ENCODE data around the gene BMPR1B.
"Not testable (repeated sequence)": the region's sequence is repeated elsewhere in the genome, so short reads cannot be mapped to it uniquely, and the experiment has no call there.

The BMPR1B gene

DNA sequence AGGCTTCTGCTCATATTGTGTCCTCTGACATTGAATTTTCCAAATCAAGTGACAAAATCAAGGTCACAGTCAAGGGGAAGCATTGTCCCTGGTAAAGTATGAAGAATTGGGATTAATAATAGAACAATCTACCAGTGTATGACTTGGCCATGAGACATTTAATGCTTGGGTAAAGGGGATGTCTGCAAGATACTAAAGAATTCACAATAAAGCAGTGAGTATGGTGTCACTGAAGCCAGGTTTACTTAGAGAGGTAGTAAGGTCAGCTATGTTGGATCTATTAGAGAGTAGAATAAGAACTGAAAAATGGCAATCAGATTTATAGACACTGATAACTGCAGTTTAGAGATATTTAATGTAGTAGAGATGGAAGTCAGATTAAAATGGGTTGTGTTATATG is 349.2 kb downstream of the BMPR1B start:
- H4K20me1 ChIP-seq = no peaks in the 10 kb centered on the region
- H3K27ac ChIP-seq = no peak overlapping the region
- H3K4me1 ChIP-seq = no peaks in the 10 kb centered on the region
- H3K4me2 ChIP-seq = no peak overlapping the region
- no peak overlapping the region for H3K4me3 ChIP-seq
- no peak overlapping the region for H3K9ac ChIP-seq
- no peaks in the 10 kb centered on the region for H3K9me3 ChIP-seq (replicated peaks in 1 of 11)
- no peak for TF ChIP-seq Cebpa-rat (IDR thresholded peaks at IDR 0.05)
- no peaks in the 10 kb centered on the region for H3K27me3 ChIP-seq
- no peaks in the 10 kb centered on the region for H3K36me3 ChIP-seq

DNA sequence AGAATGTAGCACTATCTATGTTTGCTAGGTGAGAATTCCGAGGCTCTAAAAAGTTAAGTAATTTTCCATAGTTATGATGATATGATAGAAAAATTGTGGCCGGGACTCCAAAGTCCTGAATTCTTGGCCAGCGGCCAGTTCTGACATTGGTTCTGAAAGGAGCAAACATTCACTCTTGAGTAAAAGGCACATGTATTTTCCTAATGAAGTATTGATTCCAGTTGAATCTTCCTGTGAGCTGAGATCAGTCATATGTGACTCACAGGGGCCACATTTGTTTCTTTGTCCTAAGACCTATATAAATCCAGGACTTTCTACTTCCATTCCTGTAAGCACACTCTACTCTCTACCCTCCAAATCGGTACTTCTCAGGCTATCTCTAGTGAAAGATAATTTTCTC is 349.9 kb downstream of the BMPR1B start:
- Histone ChIP-seq H3K4me3 (no peak overlapping the region), H3K27ac (no peak overlapping the region), H3K9ac (no peak overlapping the region), H3K4me2 (no peak overlapping the region), H4K20me1 (no peaks in the 10 kb centered on the region), H3K36me3 (no peaks in the 10 kb centered on the region), H3K4me1 (no peaks in the 10 kb centered on the region), H3K27me3 (no peaks in the 10 kb centered on the region), H3K9me3 (replicated peaks in 1 of 11) (no peaks in the 10 kb centered on the region)
- TF ChIP-seq Cebpa-rat (IDR thresholded peaks at IDR 0.05) = no peak

DNA sequence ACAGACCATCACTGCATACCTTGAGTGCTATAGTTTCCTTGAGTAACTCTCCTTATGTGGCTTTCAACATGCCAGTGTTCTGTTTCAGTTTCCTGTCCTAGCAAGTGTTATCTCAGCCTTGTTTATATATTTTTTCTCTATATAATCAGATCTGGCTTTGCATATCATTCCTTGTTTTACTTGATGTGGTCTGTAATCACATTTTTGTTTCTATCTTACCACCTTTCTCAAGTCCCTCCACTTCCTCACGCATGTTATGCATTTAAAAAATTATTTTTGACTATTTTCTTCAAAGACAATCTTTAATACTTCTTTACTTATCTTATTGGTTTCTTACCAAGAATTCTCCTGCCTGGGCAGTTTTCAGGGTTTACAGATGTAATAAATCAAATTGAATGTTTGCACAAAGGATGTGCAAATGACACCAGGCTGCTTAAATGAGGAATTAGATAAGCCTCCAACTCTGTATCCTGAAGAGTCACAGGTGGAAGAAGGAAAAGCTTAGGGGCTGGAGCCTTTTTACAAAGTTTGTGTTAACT is 351.2 kb downstream of the BMPR1B start:
- Histone ChIP-seq H3K4me2 (no peak overlapping the region), H3K27ac (no peak overlapping the region), H3K36me3 (no peaks in the 10 kb centered on the region), H3K9ac (no peak overlapping the region), H3K27me3 (no peaks in the 10 kb centered on the region), H3K4me1 (no peaks in the 10 kb centered on the region), H3K9me3 (replicated peaks in 1 of 11) (no peaks in the 10 kb centered on the region), H3K4me3 (no peak overlapping the region), H4K20me1 (no peaks in the 10 kb centered on the region)
- no peak for TF ChIP-seq Cebpa-rat (IDR thresholded peaks at IDR 0.05)

DNA sequence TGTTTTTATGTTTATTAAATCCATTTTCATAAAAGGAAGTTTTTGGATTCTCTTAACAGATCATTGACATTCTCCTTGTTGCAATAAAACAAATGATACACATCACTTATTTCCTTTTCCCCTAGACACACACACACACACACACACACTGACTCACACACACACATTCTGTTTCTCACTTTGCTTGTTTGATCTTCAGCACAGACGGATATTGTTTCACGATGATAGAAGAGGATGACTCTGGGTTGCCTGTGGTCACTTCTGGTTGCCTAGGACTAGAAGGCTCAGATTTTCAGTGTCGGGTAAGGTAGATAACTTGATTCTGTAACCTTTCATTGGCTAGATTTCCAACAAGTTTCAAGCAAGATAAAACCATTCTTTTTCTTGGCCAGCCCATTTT is 356.8 kb downstream of the BMPR1B start:
- Histone ChIP-seq H3K9ac (no peak overlapping the region), H3K27ac (no peak overlapping the region), H3K36me3 (no peaks in the 10 kb centered on the region)

DNA sequence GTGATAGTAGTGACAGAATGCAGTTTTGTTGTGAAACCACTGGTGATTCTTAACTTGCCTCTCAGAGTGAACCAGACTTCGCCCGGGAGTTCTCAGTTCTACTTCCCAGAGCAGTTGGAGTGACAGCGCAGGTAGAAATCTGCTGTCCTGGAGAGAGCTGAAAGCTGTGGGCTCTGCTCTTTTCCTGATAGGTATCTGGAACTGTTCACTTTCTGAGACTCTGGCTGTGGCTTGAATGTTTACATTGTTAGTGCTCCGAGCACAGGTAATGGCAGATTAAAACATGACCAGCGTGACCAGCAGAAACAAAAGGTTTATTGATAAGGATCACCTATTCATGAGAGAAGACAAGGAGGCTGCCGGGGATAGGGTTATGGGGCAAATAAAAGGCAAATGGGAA is 360.7 kb downstream of the BMPR1B start:
- Histone ChIP-seq H3K4me1 (no peaks in the 10 kb centered on the region), H4K20me1 (no peaks in the 10 kb centered on the region), H3K36me3 (no peaks in the 10 kb centered on the region), H3K4me3 (no peak overlapping the region), H3K4me2 (no peak overlapping the region), H3K27me3 (no peaks in the 10 kb centered on the region), H3K9ac (no peak overlapping the region), H3K27ac (no peak overlapping the region), H3K9me3 (replicated peaks in 1 of 11) (no peaks in the 10 kb centered on the region)
- no peak for TF ChIP-seq Cebpa-rat (IDR thresholded peaks at IDR 0.05)

More for the DNA sequence above, 356.8 kb downstream of the BMPR1B start:
- Histone ChIP-seq H3K4me3 (no peak overlapping the region), H3K27me3 (no peaks in the 10 kb centered on the region), H3K4me2 (no peak overlapping the region), H4K20me1 (no peaks in the 10 kb centered on the region), H3K4me1 (no peaks in the 10 kb centered on the region), H3K9me3 (replicated peaks in 1 of 11) (no peaks in the 10 kb centered on the region)
- no peak for TF ChIP-seq Cebpa-rat (IDR thresholded peaks at IDR 0.05)

DNA sequence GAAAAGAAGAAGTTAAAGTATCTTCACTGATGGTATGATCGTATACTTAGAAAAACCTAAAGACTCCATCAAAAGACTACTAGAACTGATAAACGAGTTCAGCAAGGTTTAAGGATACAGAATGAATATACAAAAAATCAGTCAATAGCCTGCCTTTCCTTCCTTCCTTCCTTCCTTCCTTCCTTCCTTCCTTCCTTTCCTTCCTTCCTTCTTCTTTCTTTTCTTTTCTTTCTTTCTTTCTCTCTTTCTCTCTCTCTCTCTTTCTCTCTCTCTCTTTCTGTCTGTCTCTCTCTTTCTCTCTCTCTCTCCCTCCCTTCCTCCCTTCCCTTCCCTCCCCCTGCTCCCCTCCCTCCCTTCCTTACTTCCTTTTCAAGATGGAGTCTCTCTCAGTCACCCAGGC is 362.7 kb downstream of the BMPR1B start:
- Histone ChIP-seq H3K4me3 (no peak overlapping the region), H4K20me1 (no peaks in the 10 kb centered on the region), H3K9me3 (replicated peaks in 1 of 11) (no peaks in the 10 kb centered on the region), H3K27ac (no peak overlapping the region), H3K27me3 (no peaks in the 10 kb centered on the region), H3K9ac (no peak overlapping the region), H3K4me1 (0 out of 20 replicates have a peak, but pooled peaks cover 0 to 5% (median 0%) of the 10 kb centered on the region in 10 experiments), H3K36me3 (no peaks in the 10 kb centered on the region), H3K4me2 (no peak overlapping the region)
- no peak for TF ChIP-seq Cebpa-rat (IDR thresholded peaks at IDR 0.05)

DNA sequence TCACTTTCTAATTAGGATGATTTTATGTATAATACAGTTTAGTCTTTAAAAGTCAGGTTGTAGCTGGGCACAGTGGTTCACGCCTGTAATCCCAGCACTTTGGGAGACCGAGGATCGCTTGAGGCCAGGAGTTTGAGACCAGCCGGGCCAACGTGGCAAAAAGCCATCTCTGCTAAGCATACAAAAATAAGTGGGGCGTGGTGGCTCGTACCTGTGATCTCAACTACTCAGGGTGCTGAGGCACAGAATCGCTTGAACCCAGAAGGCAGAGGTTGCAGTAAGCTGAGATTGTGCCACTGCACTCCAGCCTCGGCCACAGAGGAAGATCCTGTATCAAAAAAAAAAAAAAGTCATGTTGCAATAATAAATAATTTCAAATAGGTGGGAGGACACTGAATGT is 364.2 kb downstream of the BMPR1B start:
- Histone ChIP-seq H3K27ac (no peak overlapping the region), H3K36me3 (no peaks in the 10 kb centered on the region), H3K9ac (no peak overlapping the region), H3K9me3 (replicated peaks in 1 of 11) (no peaks in the 10 kb centered on the region), H3K27me3 (no peaks in the 10 kb centered on the region), H3K4me2 (no peak overlapping the region), H4K20me1 (no peaks in the 10 kb centered on the region), H3K4me3 (no peak overlapping the region), H3K4me1 (0 out of 20 replicates have a peak, but pooled peaks cover 0 to 5% (median 0%) of the 10 kb centered on the region in 10 experiments)
- no peak for TF ChIP-seq Cebpa-rat (IDR thresholded peaks at IDR 0.05)

DNA sequence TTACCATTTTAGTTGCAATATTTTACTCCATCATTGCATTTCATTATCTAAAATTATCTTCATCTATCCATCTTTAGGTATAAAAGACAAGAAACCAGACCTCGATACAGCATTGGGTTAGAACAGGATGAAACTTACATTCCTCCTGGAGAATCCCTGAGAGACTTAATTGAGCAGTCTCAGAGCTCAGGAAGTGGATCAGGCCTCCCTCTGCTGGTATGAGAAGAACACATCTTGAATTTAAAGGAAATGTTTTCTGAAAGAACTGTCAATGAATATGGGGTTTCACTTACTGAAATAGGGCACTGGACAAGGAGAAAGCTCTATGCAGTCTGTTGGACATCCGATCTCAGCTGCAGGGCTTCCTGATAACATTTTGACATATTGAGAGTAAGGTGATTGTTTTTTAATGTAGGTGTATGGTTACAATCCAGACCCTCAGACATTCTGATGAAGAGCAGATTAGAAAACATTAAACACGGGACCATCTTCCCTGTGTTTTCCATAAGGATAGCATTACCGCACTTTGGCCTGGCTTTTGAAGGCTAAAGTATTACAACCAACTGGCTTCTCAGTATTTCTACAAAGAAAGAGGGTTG is 367.2 kb downstream of the BMPR1B start:
- no peak overlapping the region; a peak in 3 of 22 replicates for H3K27ac ChIP-seq
- H3K4me3 ChIP-seq = no peak overlapping the region
- H3K4me1 ChIP-seq = peaks cover 11 to 17% (median 13%) of the 10 kb centered on the region in 10 experiments
- no peak overlapping the region for H3K9ac ChIP-seq
- H4K20me1 ChIP-seq = no peaks in the 10 kb centered on the region
- no peaks in the 10 kb centered on the region for H3K9me3 ChIP-seq (replicated peaks in 1 of 11)
- no peaks in the 10 kb centered on the region for H3K36me3 ChIP-seq
- no peaks in the 10 kb centered on the region for H3K27me3 ChIP-seq
- no peak for TF ChIP-seq Cebpa-rat (IDR thresholded peaks at IDR 0.05)
- no peak overlapping the region for H3K4me2 ChIP-seq

DNA sequence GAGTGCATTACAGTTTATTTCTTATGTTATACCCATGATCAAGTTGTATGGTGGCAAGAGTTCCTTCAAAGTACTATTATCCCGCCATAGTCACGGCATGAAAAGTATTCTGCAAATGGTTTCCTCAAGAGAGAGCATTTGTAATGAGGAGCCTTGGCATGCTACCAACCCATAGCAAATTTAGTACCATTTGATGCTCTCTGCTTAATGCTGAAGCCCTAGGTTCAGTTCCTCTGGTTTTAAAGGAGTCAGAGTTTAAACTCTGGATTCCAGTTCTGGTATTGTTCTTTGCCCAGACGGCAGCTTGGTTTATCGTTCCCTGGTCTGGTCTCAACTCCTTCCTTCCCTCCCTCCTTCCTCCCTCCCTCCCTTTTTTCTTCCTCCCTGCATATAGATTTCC is 371.3 kb downstream of the BMPR1B start:
- no peaks in the 10 kb centered on the region for H3K36me3 ChIP-seq
- peaks cover 0 to 2% (median 0%) of the 10 kb centered on the region in 11 experiments; a peak in 5 of 22 replicates for H3K9me3 ChIP-seq (replicated peaks in 1 of 11)
- peak overlapping the region; percentile 43 to 89 (median 58); a peak in 21 of 22 replicates for H3K4me2 ChIP-seq
- H3K4me1 ChIP-seq = peaks cover 15 to 44% (median 31%) of the 10 kb centered on the region in 10 experiments
- TF ChIP-seq Cebpa-rat (IDR thresholded peaks at IDR 0.05) = no peak
- no peaks in the 10 kb centered on the region for H4K20me1 ChIP-seq
- H3K27me3 ChIP-seq = no peaks in the 10 kb centered on the region
- peak overlapping the region in 1 of 11 experiments; percentile 64; a peak in 3 of 22 replicates for H3K9ac ChIP-seq
- no peak overlapping the region for H3K4me3 ChIP-seq
- H3K27ac ChIP-seq = peak overlapping the region in 10 of 11 experiments; percentile 42 to 87 (median 76); a peak in 18 of 22 replicates

DNA sequence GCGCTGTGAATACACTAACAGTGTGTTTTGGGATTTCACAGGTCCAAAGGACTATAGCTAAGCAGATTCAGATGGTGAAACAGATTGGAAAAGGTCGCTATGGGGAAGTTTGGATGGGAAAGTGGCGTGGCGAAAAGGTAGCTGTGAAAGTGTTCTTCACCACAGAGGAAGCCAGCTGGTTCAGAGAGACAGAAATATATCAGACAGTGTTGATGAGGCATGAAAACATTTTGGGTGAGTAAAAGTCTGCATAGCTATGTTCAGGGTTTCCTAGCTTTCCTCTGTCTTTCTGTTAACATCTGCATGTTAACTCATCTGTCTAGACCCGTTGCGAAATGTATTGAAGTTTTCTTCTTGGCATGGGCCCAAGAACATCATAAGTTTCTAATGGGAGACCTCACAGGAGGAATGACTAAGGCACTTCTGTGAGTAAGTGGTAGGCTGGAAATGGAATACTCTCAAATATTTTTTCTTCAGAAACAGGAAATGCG is 372.1 kb downstream of the BMPR1B start:
- Histone ChIP-seq H3K4me1 (peaks cover 15 to 44% (median 31%) of the 10 kb centered on the region in 10 experiments), H3K27me3 (no peaks in the 10 kb centered on the region), H3K9me3 (replicated peaks in 1 of 11) (peaks cover 0 to 7% (median 0%) of the 10 kb centered on the region in 11 experiments; a peak in 7 of 22 replicates), H3K4me2 (peak overlapping the region; percentile 43 to 89 (median 58)), H4K20me1 (no peaks in the 10 kb centered on the region), H3K4me3 (peak overlapping the region in 1 of 10 experiments; percentile 4; a peak in 2 of 20 replicates), H3K27ac (peak overlapping the region in 10 of 11 experiments; percentile 42 to 87 (median 76); a peak in 20 of 22 replicates), H3K9ac (peak overlapping the region in 7 of 11 experiments; percentile 30 to 64 (median 46); a peak in 10 of 22 replicates), H3K36me3 (no peaks in the 10 kb centered on the region)
- TF ChIP-seq Cebpa-rat (IDR thresholded peaks at IDR 0.05) = peak in 9 of 11 experiments; percentile 39 to 88 (median 81); a peak in 16 of 22 replicates

DNA sequence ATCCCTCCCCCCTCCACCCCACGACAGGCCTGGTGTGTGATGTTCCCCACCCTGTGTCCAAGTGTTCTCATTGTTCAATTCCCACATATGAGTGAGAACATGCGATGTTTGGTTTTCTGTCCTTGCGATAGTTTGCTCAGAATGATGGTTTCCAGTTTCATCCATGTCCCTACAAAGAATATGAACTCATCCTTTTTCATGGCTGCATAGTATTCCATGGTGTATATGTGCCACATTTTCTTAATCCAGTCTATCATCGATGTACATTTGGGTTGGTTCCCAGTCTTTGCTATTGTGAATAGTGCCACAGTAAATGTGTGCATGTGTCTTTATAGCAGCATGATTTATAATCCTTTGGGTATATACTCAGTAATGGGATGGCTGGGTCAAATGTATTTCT is 376.3 kb downstream of the BMPR1B start:
- not testable (repeated sequence) for H3K36me3 ChIP-seq, H3K4me2 ChIP-seq, H4K20me1 ChIP-seq, H3K9ac ChIP-seq, H3K4me3 ChIP-seq, H3K27ac ChIP-seq, H3K27me3 ChIP-seq
- H3K9me3 ChIP-seq (replicated peaks in 1 of 11) = peaks cover 0 to 11% (median 4%) of the 10 kb centered on the region in 11 experiments; a peak in 10 of 22 replicates
- peaks cover 12 to 40% (median 26%) of the 10 kb centered on the region in 10 experiments for H3K4me1 ChIP-seq

DNA sequence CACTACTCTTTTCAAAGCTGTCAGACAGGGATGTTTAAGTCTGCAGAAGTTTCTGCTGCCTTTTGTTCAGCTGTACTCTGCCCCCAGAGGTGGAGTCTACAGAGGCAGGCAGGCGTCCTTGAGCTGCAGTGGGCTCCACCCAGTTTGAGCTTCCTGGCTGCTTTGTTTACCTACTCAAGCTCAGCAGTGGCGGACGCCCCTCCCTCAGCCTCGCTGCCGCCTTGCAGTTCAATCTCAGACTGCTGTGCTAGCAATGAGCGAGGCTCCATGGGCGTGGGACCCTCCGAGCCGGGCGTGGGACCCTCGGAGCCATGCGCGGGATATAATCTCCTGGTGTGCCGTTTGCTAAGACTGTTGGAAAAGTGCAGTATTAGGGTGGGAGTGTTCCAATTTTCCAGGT is 381.7 kb downstream of the BMPR1B start:
- not testable (repeated sequence) for H3K4me3 ChIP-seq, H3K27ac ChIP-seq, H3K27me3 ChIP-seq, H3K36me3 ChIP-seq, H4K20me1 ChIP-seq, H3K4me2 ChIP-seq, H3K9ac ChIP-seq
- Histone ChIP-seq H3K9me3 (replicated peaks in 1 of 11) (peaks cover 8 to 19% (median 14%) of the 10 kb centered on the region in 11 experiments; a peak in 19 of 22 replicates), H3K4me1 (peaks cover 0 to 11% (median 0%) of the 10 kb centered on the region in 10 experiments; a peak in 4 of 20 replicates)

All from BLaER1 treated with 17β-estradiol and CSF1 and Interleukin-3, amounts not matched to agents 10 nM and 100 nM (cell line).